CD14-positive monocyte (primary cell): ENCODE measurements around the gene B4GALT7. TPM values are rescaled to one million over a fixed set of nuclear protein-coding genes. Genes with fewer than 3 reads are reported as not detected.

ENCODE experiments used
- DNase-seq, 3 donors: peaks; one replicate each; pipeline ENCODE4 v3.0.0-alpha.2; 2011 to 2022
- H2AFZ ChIP-seq: 2 replicates; pipeline ENCODE4 v1.6.0; 2012; ENCODE audit warnings: mild to moderate bottlenecking, low read depth, low read length, inconsistent platforms; ENCODE audit not compliant: insufficient read depth, poor library complexity, severe bottlenecking
- H3K27ac ChIP-seq, 2 donors: 1 replicate in 1 of 2; 2 replicates in 1 of 2; pipeline ENCODE4 v1.5.1; 2012 to 2013; ENCODE audit warnings: low read length in 2 of 2, control low read depth in 1 of 2, inconsistent platforms in 1 of 2, low read depth in 1 of 2, mild to moderate bottlenecking in 1 of 2
- H3K27me3 ChIP-seq, 2 donors: one replicate each; pipeline versions ENCODE4 v1.6.0 to v1.6.1; 2011 to 2013; ENCODE audit warnings: low read length in 2 of 2; ENCODE audit not compliant: control insufficient read depth in 2 of 2, insufficient read depth in 2 of 2
- H3K36me3 ChIP-seq, 2 donors: replicated peaks in 1 of 2; 1 replicate in 1 of 2; 2 replicates in 1 of 2; pipeline versions ENCODE4 v1.5.1 to v1.6.1; 2012 to 2013; ENCODE audit warnings: low read length in 2 of 2, control low read depth in 1 of 2, inconsistent platforms in 1 of 2, mild to moderate bottlenecking in 1 of 2; ENCODE audit not compliant: insufficient read depth in 2 of 2, control insufficient read depth in 1 of 2
- H3K4me1 ChIP-seq, 2 donors: 1 replicate in 1 of 2; 2 replicates in 1 of 2; pipeline versions ENCODE4 v1.5.1 to v1.6.1; 2012 to 2013; ENCODE audit warnings: low read length in 2 of 2, control low read depth in 1 of 2, inconsistent platforms in 1 of 2, mild to moderate bottlenecking in 1 of 2, moderate library complexity in 1 of 2; ENCODE audit not compliant: insufficient read depth in 2 of 2, control insufficient read depth in 1 of 2
- H3K4me2 ChIP-seq: replicated peaks from 2 replicates; pipeline ENCODE3; 2012; ENCODE audit warnings: low read length, moderate library complexity, mild to moderate bottlenecking; ENCODE audit not compliant: poor library complexity, severe bottlenecking; ENCODE audit errors: extremely low read depth
- H3K4me3 ChIP-seq, 3 experiments: fragments of 200-600 bp in 1 of 3; sonication (generic) in 1 of 3; replicated peaks in 1 of 3; 1 replicate in 2 of 3; 2 replicates in 1 of 3; pipeline ENCODE4 v1.5.1; 2011 to 2013; ENCODE audit warnings: low read length in 3 of 3, mild to moderate bottlenecking in 3 of 3, control low read depth in 2 of 3, low read depth in 2 of 3, inconsistent platforms in 1 of 3, moderate library complexity in 1 of 3
- H3K79me2 ChIP-seq: 2 replicates; pipeline ENCODE4 v1.6.0; 2012; ENCODE audit warnings: mild to moderate bottlenecking, control low read depth, inconsistent platforms, low read length, moderate library complexity; ENCODE audit not compliant: insufficient read depth
- H3K9ac ChIP-seq: 2 replicates; pipeline ENCODE4 v1.6.0; 2017; ENCODE audit warnings: low read length, mild to moderate bottlenecking; ENCODE audit not compliant: insufficient read depth, poor library complexity, severe bottlenecking
- H3K9me3 ChIP-seq, 2 donors: replicated peaks in 1 of 2; 1 replicate in 1 of 2; 2 replicates in 1 of 2; pipeline versions ENCODE4 v1.5.1 to v1.6.1; 2012 to 2013; ENCODE audit warnings: low read length in 2 of 2, control low read depth in 1 of 2; ENCODE audit not compliant: control insufficient read depth in 1 of 2, insufficient read depth in 1 of 2
- H4K20me1 ChIP-seq: 2 replicates; pipeline ENCODE4 v1.6.0; 2012; ENCODE audit warnings: mild to moderate bottlenecking, low read length, control low read depth, moderate library complexity; ENCODE audit not compliant: insufficient read depth
- H3K27ac Mint-ChIP-seq, 7 donors: one replicate each; pipeline ENCODE4 v1.8.0; 2020; ENCODE audit warnings: mild to moderate bottlenecking in 7 of 7, mixed read lengths in 7 of 7, moderate library complexity in 6 of 7, inconsistent platforms in 2 of 7
- H3K27me3 Mint-ChIP-seq, 3 donors: one replicate each; pipeline ENCODE4 v1.8.0; 2021 to 2022; ENCODE audit warnings: low read depth in 3 of 3, mild to moderate bottlenecking in 3 of 3, mixed read lengths in 3 of 3, moderate library complexity in 3 of 3, inconsistent platforms in 1 of 3
- H3K36me3 Mint-ChIP-seq, 2 donors: one replicate each; pipeline ENCODE4 v1.8.0; 2020; ENCODE audit warnings: mixed read lengths in 2 of 2, inconsistent platforms in 1 of 2, mild to moderate bottlenecking in 1 of 2
- H3K4me1 Mint-ChIP-seq: one replicate; pipeline ENCODE4 v1.8.0; 2020; ENCODE audit warnings: mild to moderate bottlenecking, mixed read lengths
- H3K4me3 Mint-ChIP-seq, 2 donors: one replicate each; pipeline ENCODE4 v1.8.0; 2020; ENCODE audit warnings: mild to moderate bottlenecking in 2 of 2, mixed read lengths in 2 of 2, moderate library complexity in 1 of 2
- H3K9me3 Mint-ChIP-seq, 7 donors: one replicate each; pipeline ENCODE4 v1.8.0; 2020 to 2022; ENCODE audit warnings: mixed read lengths in 7 of 7, mild to moderate bottlenecking in 6 of 7, moderate library complexity in 6 of 7, inconsistent platforms in 2 of 7
- WGBS: methylation state at CpG from one replicate; pipeline ENCODE4 v1.1.5; 2013; ENCODE audit warnings: missing lambda C conversion rate; ENCODE audit not compliant: insufficient coverage; 5-methylcytosine and 5-hydroxymethylcytosine counted together
- intact Hi-C, 2 donors: fragments of 100-400 bp; cut with micrococcal nuclease; formaldehyde crosslinking; loops; one replicate each; pipeline versions ENCODE4 v1.15.0 to v1.15.1; 2023
- polyA plus RNA-seq, 3 donors: library from polyadenylated mRNA; depleted of rRNA in 1 of 3; unstranded in 2 of 3; stranded (reverse) in 1 of 3; fragments of 300-500 nt in 2 of 3; fragments of >200 nt in 1 of 3; fragmentation: Illumina TruSeq in 2 of 3; gene quantifications; 1 replicate in 2 of 3; 2 replicates in 1 of 3; pipeline ENCODE4 v1.2.3, GENCODE V29; 2012 to 2021
- TF ChIP-seq, protein P1 (sequence below): fragments of 200-600 bp; IDR thresholded peaks from one replicate; pipeline ENCODE4 v1.8.0; 2022; ENCODE audit warnings: antibody characterized with exemption, mild to moderate bottlenecking

Gene B4GALT7
- polyA plus RNA-seq, 3 donors = 15.6 to 21.7 (median 18.8) TPM

DNA sequence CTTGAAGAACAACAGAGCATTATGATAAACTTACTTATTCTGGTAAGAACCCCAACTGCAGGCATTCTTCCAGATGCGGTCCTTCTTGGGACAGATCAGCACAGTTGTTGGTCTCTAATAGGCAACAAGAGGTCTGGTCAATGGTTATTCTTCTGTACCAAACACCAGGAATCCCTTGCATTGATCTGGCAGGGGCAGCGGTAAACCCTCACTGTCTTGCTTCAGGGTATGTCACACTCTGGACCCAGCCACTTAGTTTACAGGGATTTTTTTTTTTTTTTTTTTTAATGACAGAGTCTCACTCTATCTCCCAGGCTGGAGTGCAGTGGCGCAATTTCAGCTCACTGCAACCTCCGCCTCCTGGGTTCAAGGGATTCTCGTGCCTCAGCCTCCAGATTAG is 44.3 kb upstream of the B4GALT7 start:
- Mint-ChIP-seq H3K4me3 (no peak overlapping the region), H3K27me3 (peaks cover 0 to 7% (median 3%) of the 10 kb centered on the region in 3 donors), H3K4me1 (peaks cover 23% of the 10 kb centered on the region), H3K36me3 (peaks cover 17% of the 10 kb centered on the region in 2 donors), H3K27ac (no peak overlapping the region), H3K9me3 (peaks cover 0 to 1% (median 0%) of the 10 kb centered on the region in 7 donors)
- H3K79me2 ChIP-seq = peaks cover 35% of the 10 kb centered on the region
- H3K36me3 ChIP-seq = peaks cover 0 to 22% of the 10 kb centered on the region in 2 donors
- no peak overlapping the region for H3K27ac ChIP-seq
- no peak overlapping the region for H3K9ac ChIP-seq
- no peaks in the 10 kb centered on the region for H3K27me3 ChIP-seq
- H3K4me2 ChIP-seq = no peak overlapping the region
- TF ChIP-seq, protein P1, sequence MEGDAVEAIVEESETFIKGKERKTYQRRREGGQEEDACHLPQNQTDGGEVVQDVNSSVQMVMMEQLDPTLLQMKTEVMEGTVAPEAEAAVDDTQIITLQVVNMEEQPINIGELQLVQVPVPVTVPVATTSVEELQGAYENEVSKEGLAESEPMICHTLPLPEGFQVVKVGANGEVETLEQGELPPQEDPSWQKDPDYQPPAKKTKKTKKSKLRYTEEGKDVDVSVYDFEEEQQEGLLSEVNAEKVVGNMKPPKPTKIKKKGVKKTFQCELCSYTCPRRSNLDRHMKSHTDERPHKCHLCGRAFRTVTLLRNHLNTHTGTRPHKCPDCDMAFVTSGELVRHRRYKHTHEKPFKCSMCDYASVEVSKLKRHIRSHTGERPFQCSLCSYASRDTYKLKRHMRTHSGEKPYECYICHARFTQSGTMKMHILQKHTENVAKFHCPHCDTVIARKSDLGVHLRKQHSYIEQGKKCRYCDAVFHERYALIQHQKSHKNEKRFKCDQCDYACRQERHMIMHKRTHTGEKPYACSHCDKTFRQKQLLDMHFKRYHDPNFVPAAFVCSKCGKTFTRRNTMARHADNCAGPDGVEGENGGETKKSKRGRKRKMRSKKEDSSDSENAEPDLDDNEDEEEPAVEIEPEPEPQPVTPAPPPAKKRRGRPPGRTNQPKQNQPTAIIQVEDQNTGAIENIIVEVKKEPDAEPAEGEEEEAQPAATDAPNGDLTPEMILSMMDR = no peak
- DNase-seq = no peak
- intact Hi-C loops = loop anchor here in 1 of 2 donors (5.0 kb wide), 1 partner anchor 42 kb away; no protein-coding TSS in a partner anchor
- H4K20me1 ChIP-seq = peaks cover 31% of the 10 kb centered on the region
- no peak overlapping the region for H2AFZ ChIP-seq
- peaks cover 16 to 19% of the 10 kb centered on the region in 2 donors for H3K4me1 ChIP-seq
- no peaks in the 10 kb centered on the region for H3K9me3 ChIP-seq
- WGBS = 100% methylated on average over 1 of the region's 5 CpGs
- no peak overlapping the region for H3K4me3 ChIP-seq

GRCh38 chr5:177557041-177557647 is 42.8 kb upstream of the B4GALT7 start:
- intact Hi-C loops = loop anchor here in 1 of 2 donors (5.0 kb wide), 1 partner anchor 40 kb away; no protein-coding TSS in a partner anchor
- TF ChIP-seq, protein P1 = no peak
- no peak overlapping the region for H3K9ac ChIP-seq
- no peak overlapping the region for H3K4me3 ChIP-seq
- no peak for DNase-seq
- Mint-ChIP-seq H3K4me1 (peaks cover 21% of the 10 kb centered on the region), H3K27me3 (peaks cover 3 to 8% (median 5%) of the 10 kb centered on the region in 3 donors), H3K36me3 (peaks cover 7% of the 10 kb centered on the region in 2 donors), H3K9me3 (peaks cover 0 to 6% (median 5%) of the 10 kb centered on the region in 7 donors), H3K27ac (no peak overlapping the region), H3K4me3 (no peak overlapping the region)
- peaks cover 20% of the 10 kb centered on the region for H3K79me2 ChIP-seq
- peaks cover 18% of the 10 kb centered on the region for H4K20me1 ChIP-seq
- no peak overlapping the region for H3K4me2 ChIP-seq
- H3K27ac ChIP-seq = no peak overlapping the region
- no peak overlapping the region for H2AFZ ChIP-seq
- H3K9me3 ChIP-seq = no peaks in the 10 kb centered on the region
- H3K27me3 ChIP-seq = no peaks in the 10 kb centered on the region
- 50% methylated on average over 2 of the region's 4 CpGs for WGBS
- peaks cover 16 to 19% of the 10 kb centered on the region in 2 donors for H3K4me1 ChIP-seq
- peaks cover 0 to 7% of the 10 kb centered on the region in 2 donors for H3K36me3 ChIP-seq
